Epithelial cell of alveolus of lung (primary cell): ENCODE results near the gene GLOD5. TPM values are rescaled to one million over a fixed set of nuclear protein-coding genes. Genes with fewer than 3 reads are reported as not detected.

Source experiments
- total RNA-seq: library from RNA; depleted of rRNA; stranded (reverse); fragments of >200 nt; gene quantifications from 2 replicates; pipeline ENCODE4 v1.2.1, GENCODE V29; 2015

Gene GLOD5
- not detected in 2 replicates for total RNA-seq

GRCh38 chrX:48761674-48762471 is at the start of gene GLOD5:
GLOD5 (plus strand) TSS chrX:48761747; CDS start chrX:48761791, 44 bp downstream.

DNA sequence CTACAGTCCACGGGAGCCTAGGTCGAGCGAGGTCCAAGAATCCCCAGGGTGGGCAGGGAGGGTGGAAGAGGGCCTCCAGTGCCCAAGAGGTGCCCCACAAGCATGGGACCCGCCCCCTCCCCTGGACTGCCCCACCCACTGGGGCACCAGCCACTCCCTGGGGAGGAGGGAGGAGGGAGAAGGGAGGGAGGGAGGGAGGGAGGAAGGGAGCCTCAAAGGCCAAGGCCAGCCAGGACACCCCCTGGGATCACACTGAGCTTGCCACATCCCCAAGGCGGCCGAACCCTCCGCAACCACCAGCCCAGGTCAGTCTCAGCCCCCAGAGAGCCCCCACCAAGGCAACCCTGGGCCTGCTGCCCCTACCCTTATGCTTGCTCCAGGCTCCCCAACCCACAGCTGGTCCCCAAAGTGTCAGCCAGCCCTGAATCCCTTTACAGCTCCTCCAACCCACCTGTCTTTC is 24.8 kb downstream of the GLOD5 start, which contains the start of gene GATA1:
Gene GATA1, plus strand, starts transcription at position 250 of the 460 bp plus-strand sequence. CDS start 4,520 bp downstream, outside the sequence.

DNA sequence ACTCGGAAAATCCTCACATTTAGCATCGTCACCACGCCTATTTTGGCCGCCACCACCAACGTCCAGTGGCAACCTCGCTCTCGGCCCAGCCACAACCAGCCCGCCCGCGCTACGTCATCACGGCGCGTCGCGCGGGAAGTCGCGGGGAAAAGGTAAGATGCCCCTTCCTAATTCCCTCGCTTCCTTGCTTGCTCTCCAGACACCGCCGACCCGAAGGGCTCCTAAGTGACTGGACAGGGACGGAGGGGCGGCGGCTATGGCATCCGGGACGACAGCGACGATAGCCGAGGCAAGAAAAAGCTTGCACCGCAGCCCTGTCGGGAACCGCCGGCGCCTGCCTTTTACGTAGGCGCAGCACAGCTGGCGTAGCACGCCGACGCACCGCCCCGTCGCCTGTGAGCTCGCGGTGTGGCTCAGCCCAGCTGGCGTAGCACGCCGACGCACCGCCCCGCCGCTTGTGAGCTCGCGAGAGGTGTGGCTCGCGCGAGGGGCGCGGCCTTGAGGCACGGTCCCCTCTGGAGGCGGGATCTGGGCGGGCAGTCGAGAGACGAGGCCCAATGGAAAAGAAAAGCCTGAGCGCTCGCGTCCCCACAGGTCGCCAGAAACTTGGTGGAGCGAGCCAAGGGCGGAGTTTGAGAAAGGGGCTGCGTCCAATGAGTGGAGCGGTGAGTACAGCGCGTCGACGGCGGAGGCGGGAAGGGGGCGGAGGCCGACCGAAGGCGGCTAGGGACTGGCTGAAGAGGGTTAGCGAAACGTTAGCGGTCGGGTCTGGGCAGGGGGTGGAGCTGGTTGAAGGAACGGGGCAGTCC is 39.9 kb downstream of the GLOD5 start, which contains the start of gene HDAC6:
Gene HDAC6, plus strand, starts transcription at position 788 of the 809 bp plus-strand sequence. CDS start 626 bp downstream, outside the sequence.

Other genes with a start within 250 kb of the GLOD5 start
- gene EBP, start 239.9 kb upstream of the GLOD5 start, total RNA-seq, result 41.4 and 143 TPM in 2 replicates
- 7.9 and 10.0 TPM in 2 replicates for gene TBC1D25, start 222.0 kb upstream of the GLOD5 start, total RNA-seq
- 198 and 260 TPM in 2 replicates for gene RBM3, start 187.3 kb upstream of the GLOD5 start, total RNA-seq
- 165 and 216 TPM in 2 replicates for gene WDR13, start 164.3 kb upstream of the GLOD5 start, total RNA-seq
- gene WAS, start 77.9 kb upstream of the GLOD5 start, total RNA-seq, result 0.13 and 0.48 TPM in 2 replicates
- gene SUV39H1, start 65.0 kb upstream of the GLOD5 start, total RNA-seq, result 4.4 and 12.4 TPM in 2 replicates
- gene GATA1, start 24.8 kb downstream of the GLOD5 start, total RNA-seq, result not detected in 2 replicates
- 24.8 and 42.2 TPM in 2 replicates for gene HDAC6, start 40.3 kb downstream of the GLOD5 start, total RNA-seq
- gene ERAS, start 64.8 kb downstream of the GLOD5 start, total RNA-seq, result not detected in 2 replicates
- gene PCSK1N, start 73.9 kb downstream of the GLOD5 start, total RNA-seq, result 0.65 and 3.2 TPM in 2 replicates
- 39.6 and 61.8 TPM in 2 replicates for gene TIMM17B, start 136.0 kb downstream of the GLOD5 start, total RNA-seq
- 50.2 and 53.3 TPM in 2 replicates for gene PQBP1, start 136.2 kb downstream of the GLOD5 start, total RNA-seq
- 27.7 and 39.3 TPM in 2 replicates for gene SLC35A2, start 149.9 kb downstream of the GLOD5 start, total RNA-seq
- gene PIM2, start 157.3 kb downstream of the GLOD5 start, total RNA-seq, result 7.7 and 10.3 TPM in 2 replicates
- 28.5 and 42.8 TPM in 2 replicates for gene OTUD5, start 195.9 kb downstream of the GLOD5 start, total RNA-seq
- 1.8 and 2.4 TPM in 2 replicates for gene KCND1, start 210.1 kb downstream of the GLOD5 start, total RNA-seq
- gene GRIPAP1, start 240.5 kb downstream of the GLOD5 start, total RNA-seq, result 14.3 and 14.9 TPM in 2 replicates